NB4 (cell line): Measurements from ENCODE around the gene EXOC4.

Experiments used
- DNase-seq: peaks from one replicate; pipeline ENCODE4 v3.0.0; 2010; ENCODE audit warnings: low read depth
- H3K4me3 ChIP-seq: one replicate; pipeline ENCODE4 v1.5.1; 2011; ENCODE audit warnings: mild to moderate bottlenecking, low read depth, low read length, moderate library complexity
- MYC ChIP-seq: IDR thresholded peaks from 2 replicates; pipeline ENCODE4 v1.6.1; 2011; ENCODE audit warnings: low read depth, low read length
- POLR2A ChIP-seq: IDR thresholded peaks from 2 replicates; pipeline ENCODE4 v1.6.1; 2011; ENCODE audit warnings: mild to moderate bottlenecking; ENCODE audit not compliant: insufficient read length; ENCODE audit errors: extremely low read depth
- TF ChIP-seq, protein P1 (sequence below): IDR thresholded peaks from 2 replicates; pipeline ENCODE4 v1.6.1; 2011; ENCODE audit warnings: low read depth, low read length
- TF ChIP-seq, protein P2 (sequence below): IDR thresholded peaks from one replicate; pipeline ENCODE4 v1.5.1; 2012; ENCODE audit warnings: low read depth, low read length

EXOC4 gene

DNA sequence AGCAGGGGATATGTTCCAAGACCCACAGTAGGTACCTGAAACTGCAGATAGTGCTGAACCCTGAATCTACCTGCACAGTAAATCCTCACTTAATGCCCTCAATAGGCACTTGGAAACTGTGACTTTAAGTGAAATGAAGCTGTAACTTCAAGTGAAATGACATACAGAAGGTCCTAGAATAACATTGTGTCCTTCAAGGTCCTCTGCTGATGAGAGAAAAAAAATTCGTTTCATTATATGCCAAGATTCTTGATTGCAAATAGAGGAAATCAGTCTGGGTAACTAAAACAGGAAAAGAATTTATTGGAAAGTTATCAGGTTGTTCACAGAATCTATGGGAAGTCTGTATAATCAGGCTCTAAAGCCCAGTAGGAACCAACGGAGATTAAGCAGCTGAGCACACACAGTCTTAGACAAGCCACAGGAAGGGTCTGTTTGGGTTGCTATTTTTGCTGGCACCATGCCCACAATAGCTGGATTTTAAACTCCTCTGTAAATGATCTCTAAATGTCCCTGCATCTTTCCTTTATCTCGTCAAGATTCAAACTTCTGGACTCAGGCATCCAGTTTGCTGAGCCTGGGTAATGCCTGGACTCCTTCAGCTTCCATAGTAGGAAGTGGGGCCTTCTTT, 57.5 kb downstream of the EXOC4 start:
- H3K4me3 ChIP-seq, result no peak overlapping the region
- TF ChIP-seq POLR2A, result no peak
- TF ChIP-seq, protein P1, sequence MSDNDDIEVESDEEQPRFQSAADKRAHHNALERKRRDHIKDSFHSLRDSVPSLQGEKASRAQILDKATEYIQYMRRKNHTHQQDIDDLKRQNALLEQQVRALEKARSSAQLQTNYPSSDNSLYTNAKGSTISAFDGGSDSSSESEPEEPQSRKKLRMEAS, result no peak
- TF ChIP-seq, protein P2, sequence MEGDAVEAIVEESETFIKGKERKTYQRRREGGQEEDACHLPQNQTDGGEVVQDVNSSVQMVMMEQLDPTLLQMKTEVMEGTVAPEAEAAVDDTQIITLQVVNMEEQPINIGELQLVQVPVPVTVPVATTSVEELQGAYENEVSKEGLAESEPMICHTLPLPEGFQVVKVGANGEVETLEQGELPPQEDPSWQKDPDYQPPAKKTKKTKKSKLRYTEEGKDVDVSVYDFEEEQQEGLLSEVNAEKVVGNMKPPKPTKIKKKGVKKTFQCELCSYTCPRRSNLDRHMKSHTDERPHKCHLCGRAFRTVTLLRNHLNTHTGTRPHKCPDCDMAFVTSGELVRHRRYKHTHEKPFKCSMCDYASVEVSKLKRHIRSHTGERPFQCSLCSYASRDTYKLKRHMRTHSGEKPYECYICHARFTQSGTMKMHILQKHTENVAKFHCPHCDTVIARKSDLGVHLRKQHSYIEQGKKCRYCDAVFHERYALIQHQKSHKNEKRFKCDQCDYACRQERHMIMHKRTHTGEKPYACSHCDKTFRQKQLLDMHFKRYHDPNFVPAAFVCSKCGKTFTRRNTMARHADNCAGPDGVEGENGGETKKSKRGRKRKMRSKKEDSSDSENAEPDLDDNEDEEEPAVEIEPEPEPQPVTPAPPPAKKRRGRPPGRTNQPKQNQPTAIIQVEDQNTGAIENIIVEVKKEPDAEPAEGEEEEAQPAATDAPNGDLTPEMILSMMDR, result no peak
- TF ChIP-seq MYC, result no peak
- DNase-seq, result no peak

DNA sequence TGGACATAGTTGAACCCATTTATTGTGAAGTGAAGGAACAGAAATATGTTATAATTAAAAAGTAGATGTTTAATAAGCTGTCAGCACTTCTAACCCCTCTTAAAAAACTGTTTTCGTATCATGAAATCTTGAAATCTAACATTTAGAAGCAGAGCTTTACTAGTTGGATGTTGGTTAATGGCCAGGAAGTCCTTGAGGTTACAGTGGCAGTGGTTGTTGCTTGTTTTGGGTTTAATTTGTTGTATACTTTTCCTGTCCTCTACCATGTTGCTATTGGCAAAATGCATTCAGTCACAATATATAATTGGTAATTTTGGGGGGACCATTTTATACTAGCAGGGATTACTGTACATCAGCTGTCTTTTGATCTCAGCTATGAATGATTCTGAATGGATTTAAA, 60.7 kb downstream of the EXOC4 start:
- DNase-seq, result no peak

DNA sequence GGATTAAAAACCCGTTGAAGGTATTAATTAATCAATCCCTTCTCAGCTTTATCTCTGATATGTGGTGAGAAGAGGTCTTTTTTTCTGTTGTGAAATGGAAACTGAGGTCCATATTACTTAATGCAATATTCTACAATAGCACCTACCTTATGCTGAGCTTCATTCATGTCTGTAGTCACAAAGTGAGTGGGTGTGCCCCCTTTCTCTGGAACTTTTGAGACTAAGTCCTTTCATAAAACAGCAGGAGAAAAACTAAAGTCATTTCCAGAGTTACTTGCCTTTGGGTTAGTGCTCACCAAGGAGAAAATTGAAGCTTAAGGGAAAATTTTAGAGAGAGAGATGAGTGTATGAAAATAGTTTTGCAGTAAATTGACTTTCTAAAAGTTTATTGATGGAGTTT, 61.2 kb downstream of the EXOC4 start:
- TF ChIP-seq, protein P1, result no peak
- TF ChIP-seq POLR2A (no peak), MYC (no peak)
- TF ChIP-seq, protein P2, result no peak
- no peak for DNase-seq
- H3K4me3 ChIP-seq, result no peak overlapping the region

More for the DNA sequence above, 60.7 kb downstream of the EXOC4 start:
- H3K4me3 ChIP-seq, result no peak overlapping the region
- no peak for TF ChIP-seq MYC
- no peak for TF ChIP-seq POLR2A
- TF ChIP-seq, protein P2, result no peak
- TF ChIP-seq, protein P1, result no peak

DNA sequence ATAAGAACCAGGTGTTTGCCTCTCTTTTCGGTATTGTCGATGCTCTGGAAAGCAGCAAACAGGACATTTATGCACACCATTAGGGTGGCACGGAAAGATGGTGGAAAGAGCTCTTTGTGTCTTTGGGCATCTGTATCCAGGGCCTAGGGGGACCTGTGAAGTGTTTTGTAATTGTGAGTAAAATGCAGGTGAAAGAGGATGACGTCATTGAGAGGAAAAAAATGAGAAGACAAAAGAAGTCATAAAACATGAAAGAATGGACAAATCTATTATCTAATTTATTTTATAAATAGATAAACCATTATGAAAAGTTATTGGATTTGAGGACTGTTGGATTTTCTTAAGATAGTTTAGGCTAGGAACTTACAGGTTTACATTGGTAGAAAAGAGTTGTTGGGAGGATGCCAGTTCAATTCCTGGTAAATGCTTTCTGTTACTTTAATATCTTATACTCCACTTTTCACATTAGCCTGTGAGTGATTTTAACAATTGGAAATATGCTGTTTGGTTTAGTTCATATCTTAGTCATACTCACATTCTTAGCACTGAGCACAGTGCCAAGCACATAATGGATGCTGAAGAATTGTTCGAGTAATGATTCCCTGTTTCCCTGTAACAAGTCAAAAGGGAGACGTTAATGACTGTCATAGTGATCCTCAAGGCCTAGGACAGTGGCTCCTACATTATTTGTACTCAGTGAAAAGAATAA, 62.6 kb downstream of the EXOC4 start:
- H3K4me3 ChIP-seq, result no peak overlapping the region
- TF ChIP-seq, protein P1, result no peak
- TF ChIP-seq POLR2A, result no peak
- TF ChIP-seq, protein P2, result no peak
- TF ChIP-seq MYC, result no peak
- no peak for DNase-seq

DNA sequence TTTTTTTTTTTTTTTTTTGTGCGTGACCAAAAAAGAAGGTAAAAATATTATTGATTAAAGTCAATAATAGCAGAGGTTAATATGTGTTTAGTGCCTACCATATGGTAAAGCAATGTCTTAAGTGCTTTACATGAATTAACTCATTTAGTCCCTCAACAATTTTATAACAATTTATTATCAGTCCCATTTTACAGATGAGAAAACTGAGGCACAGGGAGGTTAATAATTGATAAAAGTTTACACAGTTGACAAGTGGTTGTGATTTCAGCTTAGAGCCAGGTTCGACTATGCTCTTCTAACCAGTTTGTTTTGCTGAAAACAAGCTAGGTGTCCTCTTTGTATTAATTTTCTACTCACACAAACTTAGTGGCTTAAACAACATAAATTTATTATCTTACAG, 67.0 kb downstream of the EXOC4 start:
- TF ChIP-seq, protein P1, result no peak
- TF ChIP-seq POLR2A, result no peak
- TF ChIP-seq, protein P2, result no peak
- TF ChIP-seq MYC, result no peak
- no peak for DNase-seq
- H3K4me3 ChIP-seq, result no peak overlapping the region
